ENCODE results near the gene YWHAE. TPM values are rescaled to one million over a fixed set of nuclear protein-coding genes. Genes with fewer than 3 reads are reported as not detected.
"Not testable (repeated sequence)": the region's sequence is repeated elsewhere in the genome, so short reads cannot be mapped to it uniquely, and the experiment has no call there.

YWHAE gene
- total RNA-seq, result 558 and 1,026 TPM in 2 replicates

DNA sequence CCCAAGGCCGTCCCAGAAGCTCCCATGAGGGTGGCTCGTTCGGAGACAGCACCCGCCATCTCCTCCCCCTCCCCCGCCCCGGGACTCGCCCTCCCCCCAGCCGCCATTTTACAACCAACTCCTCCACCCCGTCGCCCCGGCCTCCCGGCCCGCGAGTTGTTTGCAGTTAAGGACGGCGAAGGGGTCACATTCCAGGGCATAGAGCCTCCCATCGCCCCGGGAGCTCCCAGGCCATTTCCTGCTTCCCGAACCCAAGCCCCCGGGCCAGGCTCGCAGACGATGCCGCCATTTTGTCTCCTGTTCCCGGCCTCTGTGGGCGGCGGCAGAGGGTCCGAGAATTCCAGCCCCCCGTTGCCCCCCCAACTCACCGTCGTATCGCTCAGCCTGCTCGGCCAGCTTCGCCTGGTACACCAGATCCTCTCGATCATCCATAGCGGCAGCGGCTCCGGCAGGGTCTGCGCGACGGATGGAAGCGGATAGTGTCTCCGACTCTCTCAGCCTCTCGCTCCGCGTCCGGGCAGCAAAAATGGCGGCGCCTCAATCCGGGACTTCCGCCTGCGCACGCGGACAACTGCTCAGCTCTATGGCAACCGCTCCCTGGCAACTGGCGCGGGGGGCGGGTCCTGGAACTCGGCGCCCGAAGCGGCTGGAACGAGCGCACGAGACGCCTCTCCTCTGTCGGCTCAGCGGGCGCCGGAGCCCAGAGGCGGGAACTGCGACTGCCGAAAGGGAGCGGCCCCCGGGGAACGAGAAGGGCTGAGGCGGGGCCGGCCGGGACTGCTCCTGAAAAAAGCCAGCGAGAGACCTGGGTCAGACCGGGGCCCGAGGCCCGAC is at the start of gene YWHAE:
Gene YWHAE, minus strand, starts transcription at position 544 of the 834 bp plus-strand sequence. Its CDS starts 112 bp downstream, at position 432.
- peak; percentile 96 for DNase-seq

DNA sequence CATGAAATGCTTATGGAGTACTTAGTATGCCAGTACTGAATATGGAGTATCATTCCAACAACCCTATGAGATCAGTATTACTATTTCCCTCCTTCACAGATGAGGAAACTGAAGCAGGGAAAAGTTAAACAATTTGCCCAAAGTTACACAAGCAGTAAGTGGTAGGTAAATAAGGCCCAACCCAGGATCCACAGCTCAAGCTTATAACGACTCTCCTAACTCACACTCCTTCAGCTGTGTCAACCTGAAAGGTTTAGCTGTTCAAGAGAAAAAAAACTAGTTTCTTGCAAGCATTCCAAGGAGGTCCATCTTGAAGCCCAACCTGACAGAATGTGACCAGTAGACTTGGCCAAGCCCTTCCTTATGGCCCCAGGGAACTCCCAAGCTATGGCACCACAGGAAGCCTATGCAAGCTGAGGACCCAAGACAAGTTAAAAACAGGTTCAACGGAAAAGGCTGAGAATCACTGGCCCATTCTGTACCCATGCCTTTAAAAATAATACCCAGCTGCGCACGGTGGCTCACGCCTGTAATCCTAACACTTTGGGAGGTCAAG is 49.5 kb upstream of the YWHAE start:
- DNase-seq, result no peak

DNA sequence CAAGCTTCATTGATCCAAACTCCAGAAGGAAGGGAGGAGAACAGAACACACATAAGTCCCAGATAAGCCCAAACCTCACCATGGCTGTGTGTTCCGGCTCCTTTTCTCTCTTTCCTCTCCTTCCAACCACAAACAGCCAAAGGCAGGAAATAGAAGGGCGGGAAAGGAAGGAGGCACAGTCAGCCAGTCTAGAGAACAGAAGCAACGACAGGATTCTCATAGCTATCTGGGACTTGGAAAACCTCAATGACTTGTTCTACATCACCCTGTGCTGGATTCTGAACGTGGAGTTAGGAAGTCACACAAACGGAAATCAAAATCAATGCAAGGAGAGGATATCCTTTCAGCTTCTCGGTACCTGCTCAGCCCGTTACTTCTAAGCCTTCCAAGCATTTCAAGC is 47.0 kb upstream of the YWHAE start:
- peak; percentile 79 for DNase-seq

DNA sequence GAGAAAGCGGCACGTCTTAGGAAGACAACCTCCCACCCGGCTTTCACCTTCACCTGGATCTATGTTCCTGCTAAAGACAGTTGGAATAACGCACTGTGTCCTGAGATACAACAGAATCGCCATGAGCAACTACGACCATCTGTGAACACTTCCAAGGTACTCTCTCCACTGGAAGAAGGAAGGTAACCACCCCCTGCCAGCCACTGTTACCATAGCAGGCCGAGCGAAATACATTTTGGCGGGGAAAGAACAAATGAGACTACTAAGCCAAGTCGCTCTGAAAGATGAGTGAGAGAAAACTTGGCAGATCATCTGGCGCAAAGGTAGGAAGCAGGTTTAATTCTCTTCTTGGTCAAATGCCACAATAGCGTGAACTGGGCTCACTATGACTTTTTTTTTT is 46.2 kb upstream of the YWHAE start:
- no peak for DNase-seq

DNA sequence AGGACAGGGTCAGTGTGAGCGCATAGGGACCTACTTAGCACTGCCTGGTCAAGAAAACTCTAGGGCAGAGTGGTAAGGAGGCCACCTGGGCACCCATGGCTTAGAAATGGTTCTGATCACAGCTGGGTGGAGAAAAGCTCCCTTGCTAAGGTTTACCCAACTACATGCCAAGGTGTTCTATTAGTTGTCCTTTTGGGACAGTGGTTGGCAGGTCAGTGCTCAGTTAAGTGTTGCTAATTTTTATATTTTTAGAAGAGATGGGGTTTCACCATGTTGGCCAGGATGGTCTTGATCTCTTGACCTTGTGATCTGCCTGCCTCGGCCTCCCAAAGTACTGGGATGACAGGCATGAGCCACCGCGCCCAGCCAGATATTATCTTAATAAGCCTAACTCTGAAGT is 45.7 kb upstream of the YWHAE start:
- DNase-seq, result not testable (repeated sequence)

DNA sequence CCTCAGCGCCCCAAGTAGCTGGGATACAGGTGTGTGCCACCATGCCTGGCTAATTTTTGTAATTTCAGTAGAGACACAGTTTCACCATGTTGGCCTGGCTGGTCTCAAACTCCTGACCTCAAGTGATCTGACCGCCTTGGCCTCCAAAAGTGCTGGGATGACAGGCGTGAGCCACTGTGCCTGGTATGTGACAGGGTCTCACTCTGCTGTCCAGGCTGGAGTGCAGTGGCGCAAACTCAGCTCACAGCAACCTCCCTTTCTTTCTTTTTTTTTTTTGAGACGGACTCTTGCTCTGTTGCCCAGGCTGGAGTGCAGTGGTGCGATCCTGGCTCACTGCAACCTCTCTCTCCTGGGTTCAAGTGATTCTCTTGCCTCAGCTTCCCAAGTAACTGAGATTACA is 42.7 kb upstream of the YWHAE start:
- DNase-seq, result not testable (repeated sequence)

DNA sequence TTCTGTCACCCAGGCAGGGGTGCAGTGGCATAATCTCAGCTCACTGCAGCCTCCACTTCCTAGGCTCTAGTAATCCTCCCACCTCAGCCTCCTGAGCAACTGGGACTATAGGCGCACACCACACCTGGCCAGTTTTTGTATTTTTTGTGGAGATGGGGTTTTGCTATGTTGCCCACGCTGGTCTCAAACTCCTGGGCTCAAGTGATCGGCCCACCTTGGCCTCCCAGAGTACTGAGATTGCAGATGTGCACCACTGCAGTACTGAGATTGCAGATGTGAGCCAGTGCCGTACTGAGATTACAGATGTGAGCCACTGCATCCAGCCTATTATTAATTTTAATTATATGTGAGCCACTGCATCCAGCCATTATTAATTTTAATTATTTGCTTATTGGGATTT is 42.2 kb upstream of the YWHAE start:
- DNase-seq, result no peak

DNA sequence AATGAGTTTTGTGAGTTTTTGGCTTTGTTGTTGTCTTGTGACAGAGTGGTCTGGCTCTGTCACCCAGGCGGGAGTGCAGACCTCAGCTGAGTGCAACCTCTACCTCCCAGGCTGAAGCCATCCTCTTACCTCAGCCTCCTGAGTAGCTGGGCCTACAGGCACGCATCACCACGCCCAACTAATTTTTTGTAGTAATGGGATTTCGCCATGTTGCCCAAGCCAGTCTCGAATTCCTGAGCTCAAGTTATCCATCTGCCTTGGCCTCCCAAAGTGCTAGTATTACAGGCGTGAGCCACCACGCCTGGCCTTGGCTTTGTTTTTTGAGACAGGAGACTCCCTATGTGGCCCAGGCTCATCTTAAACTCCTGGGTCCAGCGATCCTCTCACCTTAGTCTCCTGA is 40.9 kb upstream of the YWHAE start:
- no peak for DNase-seq

DNA sequence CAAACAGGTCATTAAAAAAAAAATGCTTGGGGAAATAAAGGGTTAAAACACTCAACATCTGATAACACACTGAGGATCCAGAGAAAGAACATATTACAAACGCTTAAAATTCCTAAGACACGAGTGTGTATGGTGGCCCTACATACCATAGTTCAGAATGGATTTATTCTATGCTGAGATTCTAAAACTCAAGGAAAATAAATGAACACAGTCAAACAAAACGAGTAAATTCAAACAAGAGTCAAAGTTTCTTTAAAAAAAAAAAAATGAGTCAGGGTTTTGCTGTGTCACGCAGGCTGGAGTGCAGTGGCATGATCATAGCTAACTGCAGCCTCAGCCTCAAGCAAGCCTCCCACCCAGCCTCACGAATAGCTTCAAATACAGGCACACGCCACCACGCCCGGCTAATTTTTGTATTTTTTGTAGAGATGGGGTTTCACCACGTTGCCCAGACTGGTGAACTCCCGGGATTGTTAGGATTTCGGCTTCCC is 38.6 kb upstream of the YWHAE start:
- DNase-seq, result no peak

DNA sequence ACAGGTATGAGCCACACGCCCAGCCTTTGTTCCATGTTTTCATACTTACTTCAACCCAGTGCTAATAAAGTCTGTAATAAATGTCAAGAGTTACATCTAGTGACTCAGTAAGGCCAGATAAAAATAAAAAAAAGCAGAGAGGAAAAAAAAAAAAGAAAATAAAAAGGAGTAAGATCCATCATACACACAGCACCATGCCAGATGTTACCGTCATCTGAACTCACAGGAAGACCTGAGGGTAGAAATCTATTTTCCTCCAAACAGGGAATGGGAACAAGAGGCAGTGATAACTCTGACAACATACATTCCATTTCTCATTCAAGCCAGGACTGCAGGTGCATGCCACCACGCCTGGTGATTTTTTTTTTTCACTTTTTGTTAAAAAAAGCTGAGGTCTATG is 35.3 kb upstream of the YWHAE start:
- DNase-seq, result no peak

DNA sequence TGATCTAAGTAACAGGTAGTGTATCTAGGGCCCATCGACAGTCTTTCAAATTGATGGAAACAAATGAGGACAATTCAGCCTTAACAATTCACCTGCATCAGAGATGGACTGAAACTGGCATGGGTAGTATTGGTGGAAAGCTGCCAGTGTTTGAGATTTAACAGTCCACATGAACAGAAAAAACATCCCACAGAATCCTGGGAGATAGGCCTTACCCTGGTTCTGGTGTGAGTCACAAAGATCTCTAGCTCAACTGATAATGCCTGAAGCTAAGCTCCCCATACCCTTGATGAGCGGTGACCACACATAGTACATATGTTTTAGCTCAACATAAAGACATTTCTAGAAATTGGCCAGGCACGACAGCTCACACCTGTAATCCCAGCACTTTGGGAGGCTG is 34.1 kb upstream of the YWHAE start:
- DNase-seq, result no peak

DNA sequence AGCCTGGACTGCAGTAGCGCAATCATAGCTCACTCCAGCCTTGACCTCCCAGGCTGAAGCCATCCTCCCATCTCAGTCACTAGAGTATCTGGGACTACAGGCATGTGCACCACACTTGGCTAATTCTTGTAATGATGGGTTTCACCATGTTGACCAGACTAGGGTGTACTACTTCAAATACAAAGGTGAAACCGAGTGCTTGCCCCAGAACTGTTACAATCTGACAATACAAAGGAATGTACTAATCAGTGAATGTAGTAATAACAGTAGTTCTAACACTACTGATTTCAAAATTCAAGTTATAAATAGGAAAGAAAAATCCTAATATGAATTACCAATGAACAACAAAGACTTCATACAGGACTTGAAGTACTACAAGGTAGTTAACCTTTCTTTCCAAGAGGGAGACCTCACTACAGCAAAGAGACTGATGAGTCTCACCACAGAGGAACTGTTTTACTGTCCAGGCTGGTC is 31.6 kb upstream of the YWHAE start:
- DNase-seq, result no peak

DNA sequence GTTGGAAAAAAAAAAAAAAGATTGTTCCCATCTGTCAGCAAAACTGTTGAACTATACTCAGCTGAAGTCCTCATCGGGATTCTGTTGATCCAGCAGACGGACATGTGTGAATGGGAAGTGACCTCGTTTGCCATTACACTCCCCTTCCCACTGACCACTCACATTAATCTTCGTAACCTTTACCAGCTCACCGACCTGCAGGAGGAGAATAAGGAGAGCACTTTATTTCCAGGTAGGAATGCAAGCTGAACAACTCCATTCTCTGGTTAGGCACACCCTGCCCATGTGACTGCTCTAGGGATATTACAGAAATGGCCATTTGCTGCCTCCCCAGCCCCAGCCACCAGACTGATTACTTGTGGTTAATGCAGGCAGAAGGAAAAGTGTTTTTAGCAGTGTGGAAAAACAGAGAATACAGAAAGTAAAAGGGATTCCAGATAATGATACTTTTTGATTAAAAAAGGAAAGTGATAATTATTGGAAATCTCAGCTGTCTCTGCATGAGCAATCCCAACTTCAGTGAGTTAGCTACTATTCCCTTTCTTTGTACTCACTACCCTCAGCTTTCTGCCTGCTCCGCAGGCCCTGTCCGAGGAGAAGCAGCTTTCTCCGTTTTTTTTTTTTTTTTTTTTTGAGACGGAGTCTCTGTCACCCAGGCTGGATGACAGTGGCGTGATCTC is 23.6 kb upstream of the YWHAE start:
- DNase-seq, result peak; percentile 47

DNA sequence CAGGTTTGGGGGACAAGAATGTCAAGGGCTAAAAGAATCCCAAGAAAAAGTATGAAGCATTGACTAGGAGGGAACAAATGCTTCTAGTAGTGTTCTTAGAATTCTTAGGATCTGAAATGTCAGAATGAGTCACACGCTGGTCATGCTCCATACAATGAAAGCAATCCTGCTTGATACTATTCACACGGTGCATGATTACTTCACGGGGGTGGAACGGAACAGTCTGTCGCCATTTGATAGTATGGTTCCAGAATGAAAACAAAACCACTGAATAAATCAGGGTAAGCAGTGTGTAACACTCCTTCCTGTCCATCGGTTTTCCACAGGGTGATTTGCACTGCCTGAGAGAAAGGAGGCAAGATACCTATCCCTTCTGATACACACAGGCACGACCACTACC is 22.9 kb upstream of the YWHAE start:
- peak; percentile 98 for DNase-seq

DNA sequence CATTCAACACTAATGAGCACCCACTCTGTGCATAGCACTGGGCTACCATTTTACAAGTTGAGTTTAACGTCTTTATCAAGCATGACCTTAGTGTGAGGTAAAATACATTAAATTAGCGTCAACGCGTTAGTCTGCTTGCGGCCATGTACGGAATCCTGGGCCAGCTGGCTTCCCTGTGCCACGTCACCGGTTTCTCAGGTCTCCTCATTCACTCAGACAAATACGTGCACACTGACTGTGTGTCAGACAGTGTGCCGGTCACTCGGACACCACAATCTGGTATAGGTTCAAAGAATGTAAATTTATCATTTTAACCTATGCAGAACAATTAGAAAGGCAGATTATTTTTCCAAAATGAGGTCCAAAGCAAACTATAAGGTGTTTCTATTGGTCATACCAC is 21.4 kb upstream of the YWHAE start:
- DNase-seq, result no peak

DNA sequence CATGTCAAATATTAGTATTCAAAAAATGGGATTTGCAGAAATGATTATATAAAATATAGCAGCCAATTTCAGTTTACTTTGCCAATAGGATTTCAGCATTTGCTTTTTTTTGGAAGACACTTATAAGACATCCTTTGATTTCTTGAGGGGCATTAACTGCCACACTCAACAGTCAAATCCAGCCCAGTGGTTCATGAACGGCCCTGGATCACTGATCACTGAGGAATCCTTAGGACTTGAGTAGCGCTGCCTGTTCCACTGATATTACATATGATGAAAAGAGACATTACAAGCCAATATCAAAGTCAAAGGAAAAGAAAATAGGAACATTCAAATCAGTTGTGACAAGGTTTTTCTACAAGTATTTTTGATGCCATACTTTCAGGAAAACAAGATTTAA is 21.0 kb upstream of the YWHAE start:
- no peak for DNase-seq

DNA sequence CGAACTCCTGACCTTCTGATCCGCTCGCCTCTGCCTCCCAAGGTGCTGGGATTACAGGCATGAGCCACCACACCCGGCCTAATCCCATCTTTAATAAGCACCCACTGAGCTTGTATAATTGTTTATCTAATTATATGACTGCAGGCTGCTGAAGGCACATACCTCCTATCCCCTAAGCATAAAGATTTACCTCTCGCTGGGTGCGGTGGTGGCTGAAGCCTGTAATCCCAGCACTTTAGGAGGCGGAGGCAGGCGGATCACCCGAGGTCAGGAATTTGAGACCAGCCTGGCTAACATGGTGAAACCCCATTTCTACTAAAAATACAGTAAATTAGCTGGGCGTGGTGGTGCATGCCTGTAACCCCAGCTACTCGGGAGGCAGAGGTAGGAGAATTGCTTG is 20.1 kb upstream of the YWHAE start:
- no peak for DNase-seq

DNA sequence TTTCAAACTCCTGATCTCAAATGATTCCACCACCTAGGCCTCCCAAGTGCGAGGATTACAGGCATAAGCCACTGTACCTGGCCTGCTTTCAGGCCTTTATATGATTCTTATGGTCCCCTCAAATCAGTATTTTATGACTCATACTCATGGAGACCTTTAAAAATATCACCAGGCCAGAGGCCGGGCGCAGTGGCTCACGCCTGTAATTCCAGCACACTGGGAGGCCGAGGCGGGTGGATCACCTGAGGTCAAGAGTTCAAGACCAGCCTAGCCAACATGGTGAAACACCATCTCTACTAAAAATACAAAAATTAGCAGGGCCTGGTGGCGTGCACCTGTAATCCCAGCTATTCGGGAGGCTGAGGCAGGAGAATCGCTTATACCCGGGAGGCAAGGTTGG is 18.5 kb upstream of the YWHAE start:
- not testable (repeated sequence) for DNase-seq

DNA sequence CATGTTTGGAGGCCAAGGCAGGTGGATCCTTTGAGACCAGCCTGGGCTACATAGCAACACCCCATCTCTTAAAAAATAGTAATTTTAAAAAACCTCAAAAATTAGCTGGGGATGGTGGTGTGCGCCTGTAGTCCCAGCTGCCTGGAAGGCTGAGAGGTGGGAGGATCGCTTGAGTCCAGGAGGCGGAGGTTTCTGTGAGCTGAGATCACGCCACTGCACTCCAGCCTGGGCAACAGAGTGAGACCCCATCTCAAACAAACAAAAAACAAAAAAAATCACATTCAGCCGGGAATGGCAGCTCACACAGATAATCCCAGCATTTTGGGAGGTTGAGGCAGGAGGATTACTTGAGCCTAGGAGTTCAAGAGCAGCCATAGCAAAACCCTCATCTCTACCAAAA is 16.4 kb upstream of the YWHAE start:
- no peak for DNase-seq

DNA sequence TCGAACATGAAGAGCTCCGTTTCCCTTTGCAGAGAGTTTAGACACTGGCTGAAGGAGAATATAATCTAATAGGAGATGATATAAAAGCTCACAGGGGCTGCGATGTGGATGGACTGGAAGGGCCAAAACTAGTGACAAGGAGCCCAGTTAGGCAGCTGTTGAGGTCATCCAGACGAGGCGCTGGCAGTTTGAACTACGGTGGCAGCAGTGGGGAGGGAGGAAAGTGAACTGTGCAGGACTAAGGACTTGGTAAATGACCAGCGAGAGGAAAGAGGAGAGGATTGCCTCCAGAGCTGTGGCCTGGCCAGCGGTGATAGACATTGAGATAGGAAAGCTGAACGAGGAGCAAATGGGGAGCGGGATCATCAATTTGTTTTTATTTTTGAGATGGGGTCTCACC is 14.6 kb upstream of the YWHAE start:
- DNase-seq, result no peak

DNA sequence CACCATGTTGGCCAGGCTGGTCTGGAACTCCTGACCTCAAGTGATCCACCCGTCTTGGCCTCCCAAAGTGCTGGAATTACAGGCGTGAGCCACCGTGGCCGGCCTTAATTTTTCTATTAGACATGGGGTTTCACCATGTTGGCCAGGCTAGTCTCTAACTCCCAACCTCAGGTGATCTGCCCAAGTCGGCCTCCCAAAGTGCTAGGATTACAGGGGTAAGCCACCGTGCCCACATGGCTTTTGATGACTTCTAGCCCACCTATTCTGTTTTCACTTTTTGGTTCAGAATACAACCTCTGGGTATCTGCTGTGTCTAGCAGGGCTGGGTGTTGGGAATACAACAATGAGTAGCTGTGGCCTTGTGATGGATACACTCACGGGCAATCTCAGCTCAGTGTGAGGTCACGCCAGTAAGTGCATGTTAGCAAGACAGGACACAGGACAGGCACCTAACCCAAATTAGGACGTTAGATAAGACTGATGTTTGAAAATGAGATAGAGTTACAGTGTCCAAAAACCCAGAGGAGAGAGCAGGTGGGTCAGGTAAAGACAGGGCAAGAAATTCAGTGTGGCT is 14.1 kb upstream of the YWHAE start:
- DNase-seq, result no peak

DNA sequence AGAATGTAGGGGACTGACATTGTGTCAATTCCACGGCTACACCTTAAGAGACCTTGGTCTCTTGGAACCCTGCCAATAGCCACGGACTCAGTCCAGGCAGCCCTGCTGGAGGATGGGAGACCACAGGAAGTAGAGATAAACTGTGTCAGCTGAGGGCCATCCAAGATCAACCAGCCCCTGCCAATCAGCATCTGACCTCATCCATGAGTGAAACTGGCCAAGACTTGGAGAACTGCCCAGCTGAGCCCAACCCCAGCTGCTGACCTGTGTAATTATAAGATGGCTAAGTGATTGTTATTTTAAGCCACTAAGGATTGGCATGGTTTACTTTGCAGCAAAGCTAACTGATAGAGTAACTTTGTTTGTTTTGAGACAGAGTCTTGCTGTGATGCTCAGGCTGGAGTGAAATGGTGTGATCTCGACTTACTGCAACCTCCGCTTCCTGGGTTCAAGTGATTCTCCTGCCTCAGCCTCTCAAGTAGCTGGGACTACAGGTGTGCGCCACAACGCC is 13.3 kb upstream of the YWHAE start:
- DNase-seq, result peak; percentile 95
